ENCODE measurements around the gene FAM210A.

FAM210A gene

DNA sequence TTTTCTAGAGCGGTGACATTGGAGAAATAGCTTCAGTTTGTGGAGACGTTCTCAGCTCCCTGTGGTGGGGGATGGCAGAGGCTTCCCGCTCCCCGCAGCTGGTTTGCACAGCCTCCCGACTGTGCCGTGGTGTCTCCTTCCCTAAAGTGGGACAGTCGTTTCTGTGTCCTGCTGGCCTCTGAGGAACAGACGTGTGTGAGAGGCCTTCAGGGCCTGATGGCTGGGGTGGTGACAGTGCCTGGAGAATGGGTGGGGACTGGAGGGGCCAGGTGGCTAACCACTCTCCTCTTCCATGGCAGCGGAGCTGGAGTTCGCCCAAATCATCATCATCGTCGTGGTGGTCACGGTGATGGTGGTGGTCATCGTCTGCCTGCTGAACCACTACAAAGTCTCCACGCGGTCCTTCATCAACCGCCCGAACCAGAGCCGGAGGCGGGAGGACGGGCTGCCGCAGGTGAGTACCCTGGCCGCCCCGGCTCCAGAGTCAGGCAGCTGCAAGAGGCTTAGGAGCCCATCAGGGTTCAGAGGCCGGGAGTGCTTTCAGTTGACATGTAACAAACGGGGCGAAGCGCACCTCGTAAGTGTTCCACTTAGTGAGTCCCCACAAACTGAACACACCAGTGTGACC is 105.4 kb downstream of the FAM210A start:
- DNase-seq: no peak

DNA sequence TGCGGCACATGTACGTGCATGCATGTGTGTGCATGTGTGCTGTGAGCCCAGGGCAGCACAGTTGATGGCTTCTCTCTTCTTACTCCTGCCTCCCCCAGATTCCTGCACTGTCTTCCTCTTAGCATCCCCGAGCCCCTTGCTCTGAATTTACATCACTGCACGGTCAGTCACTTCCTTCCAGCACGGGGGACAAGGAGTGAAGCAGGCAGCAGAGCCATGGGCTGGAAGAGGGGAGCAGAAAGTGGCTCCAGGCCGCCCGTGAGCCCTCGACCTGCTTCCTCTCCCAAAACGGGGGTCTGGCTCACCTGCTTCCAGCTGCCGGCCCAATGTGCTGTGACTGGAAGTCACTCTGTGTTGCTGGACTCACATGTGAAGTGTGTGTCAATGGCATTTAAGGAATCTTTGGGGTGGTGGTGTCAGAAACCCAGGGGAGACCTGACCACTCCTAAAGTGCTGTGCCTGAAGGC is 106.1 kb downstream of the FAM210A start:
- DNase-seq: no peak

DNA sequence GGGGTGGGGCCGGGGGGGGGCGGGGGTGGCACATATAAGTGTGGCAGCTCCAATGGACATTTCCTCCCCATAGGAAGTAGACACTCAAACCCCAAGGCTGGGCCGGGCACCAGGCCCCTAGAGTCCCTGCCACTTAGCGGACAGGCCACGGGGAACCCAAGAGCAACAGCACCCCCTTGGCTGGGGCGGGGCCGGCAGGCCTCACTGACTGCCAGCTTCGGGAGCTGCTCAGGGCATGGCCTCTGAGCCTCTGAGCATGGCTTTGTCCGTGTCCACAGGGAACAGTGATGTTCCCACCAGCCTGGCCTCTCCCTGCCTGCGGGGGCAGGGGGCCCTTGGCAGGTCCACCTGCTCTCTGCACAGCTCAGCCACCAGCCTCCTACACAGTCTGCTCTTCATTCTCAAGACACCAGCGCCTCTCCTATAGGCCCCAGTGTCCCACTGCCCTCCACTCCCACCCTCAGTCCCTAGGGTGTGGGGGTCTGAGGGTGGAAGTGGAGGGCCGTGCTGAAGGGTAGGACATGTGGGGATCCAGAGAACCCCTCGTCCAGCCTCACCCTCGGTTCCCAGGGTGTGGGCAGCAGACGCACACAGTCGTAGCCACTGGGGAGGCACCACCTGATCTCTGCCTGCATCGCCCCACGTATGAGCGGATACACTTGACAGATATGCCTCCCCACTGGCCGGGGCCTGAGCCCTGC is 106.7 kb downstream of the FAM210A start:
- no peak for DNase-seq

DNA sequence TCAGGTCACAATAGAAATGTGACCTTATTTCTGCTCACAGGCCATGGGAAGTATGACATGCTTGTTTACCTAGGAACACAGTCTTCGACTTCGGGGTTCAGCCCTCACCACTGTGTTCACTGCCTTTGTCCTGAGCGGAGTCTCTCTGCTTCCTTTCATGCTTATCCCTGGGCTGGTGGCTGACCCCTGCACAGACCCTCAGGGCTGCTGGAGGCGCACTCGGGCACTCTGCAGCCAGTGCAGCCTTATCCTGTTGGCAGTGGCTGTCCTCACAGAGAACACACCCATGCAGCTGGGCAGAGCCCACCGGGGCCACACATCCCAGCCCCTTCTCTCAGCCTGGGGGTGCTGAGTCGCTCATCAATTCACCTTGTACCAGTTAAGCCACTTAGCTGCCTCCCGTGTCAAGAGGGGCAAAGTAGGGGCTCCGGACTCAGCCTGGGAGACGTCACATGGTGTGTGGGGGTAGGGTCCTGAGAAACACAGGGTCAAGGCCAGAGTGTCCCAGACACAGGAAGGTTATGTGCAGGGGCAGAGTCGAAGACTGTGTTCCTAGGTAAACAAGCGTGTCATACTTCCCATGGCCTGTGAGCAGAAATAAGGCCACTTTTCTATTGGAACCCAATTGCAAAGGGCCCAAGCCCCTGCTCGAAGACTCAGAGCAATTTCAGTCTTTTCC is 107.5 kb downstream of the FAM210A start:
- no peak for DNase-seq

DNA sequence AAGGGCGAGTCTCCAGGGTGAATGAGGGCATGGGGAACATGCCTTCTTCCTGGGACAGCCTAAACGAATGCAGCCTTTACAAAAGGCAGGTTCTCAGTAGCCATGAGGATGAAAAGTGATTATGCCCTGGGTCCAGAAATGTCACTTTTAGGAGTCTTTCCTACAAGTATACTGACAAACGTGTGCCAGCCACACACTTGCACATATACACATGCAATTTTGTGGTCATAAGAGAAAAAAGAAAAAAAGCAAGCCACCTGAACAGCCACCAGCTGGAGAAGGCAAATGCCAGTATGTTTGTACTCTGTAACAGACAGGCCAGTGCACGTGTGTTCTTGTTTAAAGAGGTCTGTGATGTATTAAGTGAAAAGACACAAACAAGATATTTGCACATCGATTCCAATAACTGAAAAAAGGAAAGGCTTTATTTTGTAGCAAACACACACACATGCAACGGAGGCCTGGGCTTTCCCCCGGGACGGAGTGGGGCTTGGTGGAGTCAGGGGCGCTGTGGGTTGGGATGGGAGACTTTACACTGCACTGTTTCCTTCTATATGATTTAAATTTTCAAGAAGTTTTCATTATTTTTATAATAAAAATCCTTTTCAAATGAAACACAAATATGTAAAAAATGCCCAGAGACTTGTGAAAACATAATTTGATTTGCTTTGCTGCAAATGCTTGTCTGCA is 108.4 kb downstream of the FAM210A start:
- DNase-seq: no peak

DNA sequence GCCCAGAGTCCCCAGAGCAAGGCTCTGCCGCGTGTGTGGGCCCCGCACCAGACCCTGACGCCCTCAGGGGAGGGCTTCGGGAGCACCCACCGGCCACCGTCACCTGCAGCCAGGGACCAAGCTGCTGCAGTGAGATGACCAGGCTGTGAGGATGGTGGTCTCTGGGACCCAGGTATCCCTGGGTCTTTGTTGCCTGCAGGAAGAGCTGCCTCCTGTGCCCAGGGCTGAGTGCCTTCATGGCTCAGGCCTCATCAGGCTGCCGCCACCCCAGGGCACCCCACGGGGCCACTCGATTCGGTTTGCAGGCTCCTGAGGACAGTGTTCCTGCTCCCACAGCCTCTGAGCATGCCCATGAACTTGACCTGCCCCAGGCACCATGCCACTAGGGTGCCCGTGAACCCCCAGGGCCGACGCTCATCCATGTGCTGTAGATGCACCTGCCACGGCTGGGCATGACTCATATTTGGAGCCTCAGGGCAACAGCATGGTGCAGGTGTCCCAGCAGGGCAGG is 109.8 kb downstream of the FAM210A start:
- DNase-seq: no peak

DNA sequence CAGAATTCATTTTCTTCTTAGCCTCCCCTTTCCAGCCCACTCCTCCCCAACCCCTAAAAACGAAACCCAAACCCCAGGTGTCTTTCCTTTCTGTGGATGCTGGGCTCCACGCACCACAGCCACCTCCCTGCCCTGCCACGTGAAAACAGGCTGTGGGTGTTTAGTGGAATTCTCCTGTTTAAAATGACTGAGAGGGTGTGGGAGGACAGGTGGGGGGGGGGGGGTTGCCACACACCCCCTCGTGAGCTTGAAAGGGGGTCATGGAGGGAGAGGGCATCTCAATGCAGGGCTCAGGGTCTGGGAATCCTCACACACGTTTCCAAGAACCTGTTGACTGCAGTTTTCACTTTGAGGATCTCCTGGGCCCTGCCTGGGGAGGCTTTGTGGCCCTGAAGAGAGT is 110.3 kb downstream of the FAM210A start:
- DNase-seq: no peak

DNA sequence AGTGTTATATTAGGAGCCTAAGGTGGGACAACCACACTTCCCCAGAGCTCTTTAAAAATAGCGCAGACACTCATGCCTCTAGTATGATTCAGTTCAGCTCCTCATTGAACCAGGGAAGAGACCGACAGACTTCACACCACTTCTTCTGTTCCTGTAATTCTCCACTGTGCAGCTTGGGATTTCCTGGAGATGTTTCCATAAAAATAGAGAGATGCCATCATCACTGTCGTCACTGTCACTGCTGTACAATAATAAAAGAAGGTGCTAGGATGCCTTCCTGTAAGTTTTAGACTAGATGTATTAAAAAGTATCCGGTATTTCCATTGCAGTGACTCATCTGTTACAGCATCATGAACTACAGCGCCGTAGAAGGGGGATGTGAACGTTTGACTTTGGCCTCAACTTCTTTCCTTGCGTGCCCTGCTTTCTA is 110.9 kb downstream of the FAM210A start:
- DNase-seq: no peak

DNA sequence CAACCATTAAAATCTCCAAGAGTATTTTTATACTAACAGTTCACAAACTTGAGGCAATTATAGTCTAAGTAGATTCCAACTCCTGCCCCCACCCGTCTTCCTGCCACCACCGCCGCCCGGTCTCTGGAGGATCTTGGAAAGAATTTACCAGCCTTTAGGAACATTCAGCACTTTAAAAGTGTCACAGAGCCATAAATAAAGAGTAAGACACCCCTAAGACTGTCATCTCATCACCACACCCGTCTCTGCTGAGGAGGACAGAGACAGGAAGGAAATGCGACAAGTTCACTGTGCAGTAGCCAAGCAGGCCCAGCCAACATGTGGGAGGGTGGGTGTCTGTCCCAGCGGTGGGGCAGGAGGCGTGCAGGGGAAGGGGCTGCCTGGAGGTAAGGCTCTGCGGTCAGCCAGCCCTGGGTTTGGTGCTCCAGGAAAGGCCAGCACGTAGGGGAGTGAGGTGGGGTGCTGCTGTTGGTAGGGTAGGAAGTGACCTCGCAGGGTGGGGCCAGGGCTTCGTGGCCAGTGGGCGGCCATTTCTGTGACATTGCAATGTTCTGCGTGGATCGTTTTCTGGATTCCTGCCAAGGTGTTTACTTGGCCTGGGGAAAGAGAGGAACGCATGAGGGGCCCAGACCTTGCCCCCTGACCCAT is 111.6 kb downstream of the FAM210A start:
- no peak for DNase-seq

DNA sequence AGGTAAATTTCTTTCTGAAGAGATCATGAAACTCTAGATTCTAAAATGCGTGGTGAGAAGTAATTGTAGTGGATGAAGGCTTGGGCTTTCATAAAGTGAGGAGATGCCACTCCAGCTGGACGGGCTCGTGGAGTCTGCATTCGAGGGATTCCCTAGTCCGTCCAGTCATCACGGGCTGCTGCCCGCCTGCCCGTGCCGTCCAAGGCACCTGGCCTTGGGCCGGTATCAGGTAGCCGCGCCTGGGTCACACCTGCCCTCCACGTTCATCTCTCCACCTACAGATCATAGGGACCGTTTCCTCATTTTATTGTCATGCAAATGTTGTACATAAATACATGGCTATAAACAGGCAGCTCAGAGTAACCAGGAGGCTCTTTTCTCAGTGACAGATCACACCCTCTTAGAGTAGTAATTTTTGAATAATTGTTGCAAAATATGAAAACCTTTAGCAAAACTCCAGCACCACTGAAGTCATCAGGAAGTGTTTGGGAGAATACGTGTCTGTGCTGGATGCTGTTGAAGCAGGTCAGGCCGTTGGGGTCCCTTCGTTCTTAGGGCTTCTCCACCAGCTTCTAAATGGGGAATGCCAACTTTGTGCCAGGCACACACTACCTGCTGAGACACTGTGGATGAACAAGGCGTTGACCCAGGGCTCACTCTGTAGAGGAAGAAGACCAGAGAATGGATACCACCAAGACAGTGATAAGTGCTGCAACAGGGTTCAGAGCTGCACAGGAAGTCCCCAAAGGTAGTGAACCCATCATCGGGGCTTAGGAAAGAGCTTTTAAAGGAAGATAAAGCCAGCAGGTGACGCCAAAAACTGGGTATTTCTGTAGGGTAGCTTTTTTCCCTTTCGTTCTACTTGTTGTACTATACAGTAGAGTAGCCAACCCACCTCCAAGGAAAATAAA is 112.5 kb downstream of the FAM210A start:
- no peak for DNase-seq

All from cerebellar nuclear complex (tissue), 1 donor.